ENCODE data around the gene OR10P1. TPM values are rescaled to one million over a fixed set of nuclear protein-coding genes. Genes with fewer than 3 reads are reported as not detected.

The OR10P1 gene
- total and polyA plus RNA-seq, 2 of the 4 experiments (the other 2 are of a cell fraction), result not detected

- ATAC-seq (ENCODE audit: low read depth) (no peak), DNase-seq (no peak)
- H2AK9ac ChIP-seq (replicated peaks; ENCODE audit: low read depth, low read length, poor library complexity), result no peak overlapping the region
- no peak overlapping the region for H4K91ac ChIP-seq (ENCODE audit: insufficient read depth, low read depth, low read length)
- H3K27ac ChIP-seq (ENCODE audit: insufficient read depth, low read length), result no peak overlapping the region
- H3K14ac ChIP-seq (replicated peaks; ENCODE audit: low read depth, low read length), result no peak overlapping the region
- no peaks in the 10 kb centered on the region for H3K9me3 ChIP-seq (ENCODE audit: control insufficient read depth, insufficient read depth, low read length)
- no peak overlapping the region for H2AK5ac ChIP-seq (ENCODE audit: low read depth, low read length)
- no peaks in the 10 kb centered on the region for H3K79me1 ChIP-seq (ENCODE audit: low read depth in 1 of 2, low read length in 2 of 2)
- dilution Hi-C loops (cut with HindIII; ENCODE audit: low sequenced_read_pairs, unreplicated experiment) (no loop called here), in situ Hi-C loops (cut with MboI; ENCODE audit: low sequenced_read_pairs) (no loop called here), intact Hi-C loops (cut with micrococcal nuclease) (no loop called here)
- H2AFZ ChIP-seq (replicated peaks; ENCODE audit: low read length, poor library complexity), result no peak overlapping the region
- no peak overlapping the region for H3K4ac ChIP-seq (ENCODE audit: low read depth, low read length)
- H4K20me1 ChIP-seq (ENCODE audit: insufficient read depth, low read length), result no peaks in the 10 kb centered on the region
- peaks cover 46% of the 10 kb centered on the region for H3K27me3 ChIP-seq (ENCODE audit: control insufficient read depth, insufficient read depth, low read length)
- H4K8ac ChIP-seq (ENCODE audit: low read depth in 2 of 2, low read length in 2 of 2), result no peak overlapping the region
- no peak overlapping the region for H3K23ac ChIP-seq (ENCODE audit: low read depth, low read length)
- H2BK20ac ChIP-seq (ENCODE audit: low read depth, low read length), result no peak overlapping the region
- H3K4me3 ChIP-seq (ENCODE audit: insufficient read depth, low read depth, low read length), result no peak overlapping the region
- H4K5ac ChIP-seq (ENCODE audit: low read depth, low read length), result no peak overlapping the region
- H3K56ac ChIP-seq (ENCODE audit: extremely low read depth, insufficient read depth, low read length), result no peak overlapping the region
- no TSS peak for BruUV-seq (replicated peaks)
- H3K9ac ChIP-seq (ENCODE audit: low read depth, low read length), result no peak overlapping the region
- H2BK15ac ChIP-seq (ENCODE audit: low read depth, low read length), result no peak overlapping the region
- H3K9me1 ChIP-seq (ENCODE audit: insufficient read depth, low read length), result no peaks in the 10 kb centered on the region
- H2BK120ac ChIP-seq (ENCODE audit: low read depth, low read length), result no peak overlapping the region
- no peaks in the 10 kb centered on the region for H3K4me1 ChIP-seq (ENCODE audit: control insufficient read depth, insufficient read depth, low read length)
- ChIA-PET CTCF (no interaction called here), POLR2A (ENCODE audit: unreplicated experiment) (no interaction called here)
- H3K18ac ChIP-seq (ENCODE audit: low read depth, low read length), result no peak overlapping the region
- no peak overlapping the region for H3K4me2 ChIP-seq (ENCODE audit: low read depth, low read length)
- TF ChIP-seq SMC3 (IDR thresholded peaks at IDR 0.05; ENCODE audit: low read depth, low read length) (no peak), RCOR1 (IDR thresholded peaks at IDR 0.05; ENCODE audit: insufficient replicate concordance, low read length) (no peak), ELK1 (IDR thresholded peaks at IDR 0.05; ENCODE audit: borderline replicate concordance, low read depth, low read length) (no peak), POLR2A (IDR thresholded peaks at IDR 0.05; ENCODE audit: low read depth, low read length) (no peak), USF2 (IDR thresholded peaks at IDR 0.05; ENCODE audit: low read depth, low read length) (no peak)
- 85% methylated on average over 5 of the region's 15 CpGs; no CpG with 5 or more reads in 1 of the 2 experiments for WGBS, 2 experiments (ENCODE audit: extremely low coverage in 2 of 2, insufficient read length in 1 of 2)
- no peak overlapping the region for H2BK5ac ChIP-seq (ENCODE audit: low read depth, low read length, poor library complexity, severe bottlenecking)
- H3K36me3 ChIP-seq (ENCODE audit: control insufficient read depth, insufficient read depth, low read length), result no peaks in the 10 kb centered on the region
Measured at GRCh38 chr12:55637467-55637866, 775 bp downstream of the OR10P1 start.
